K562 (cell line): ENCODE measurements around the gene LRP1-AS. TPM values are rescaled to one million over a fixed set of nuclear protein-coding genes. Genes with fewer than 3 reads are reported as not detected.

Experiments
- BHLHE40 ChIP-seq: IDR thresholded peaks from 2 replicates; pipeline ENCODE4 v1.6.1; 2011; ENCODE audit warnings: low read length, improper control_type of control experiment
- CTBP1 ChIP-seq: fragments of 450-650 bp; IDR thresholded peaks from 2 replicates; pipeline ENCODE4 v1.6.1; 2016; ENCODE audit warnings: borderline replicate concordance
- DPF2 ChIP-seq: fragments of 450-650 bp; IDR thresholded peaks from 2 replicates; pipeline ENCODE4 v1.6.1; 2016
- MCM3 ChIP-seq: fragments of 450-650 bp; IDR thresholded peaks from 2 replicates; pipeline ENCODE4 v1.6.1; 2016
- NUFIP1 ChIP-seq: fragments of 450-650 bp; IDR thresholded peaks from 2 replicates; pipeline ENCODE4 v1.6.1; 2018; ENCODE audit not compliant: partially characterized antibody
- PHF21A ChIP-seq: fragments of 450-650 bp; IDR thresholded peaks from 2 replicates; pipeline ENCODE4 v1.6.1; 2017; ENCODE audit warnings: low read depth, borderline replicate concordance
- PRPF4 ChIP-seq: fragments of 200-400 bp; formaldehyde crosslinking; IDR thresholded peaks from one replicate; pipeline ENCODE4 v1.6.1; 2017; ENCODE audit warnings: low read length, low read depth, mild to moderate bottlenecking; ENCODE audit not compliant: insufficient read depth, poor library complexity, severe bottlenecking
- TCF3 ChIP-seq: sonication (generic); formaldehyde crosslinking; IDR thresholded peaks from 2 replicates; pipeline ENCODE4 v1.4.0; 2020; ENCODE audit warnings: mild to moderate bottlenecking, missing genetic modification reagents
- TRIM28 ChIP-seq: fragments of 450-650 bp; IDR thresholded peaks from 2 replicates; pipeline ENCODE4 v1.6.1; 2017
- ZBED1 ChIP-seq: IDR thresholded peaks from 2 replicates; pipeline ENCODE4 v1.6.1; 2014
- ZEB2 ChIP-seq: fragments of 450-650 bp; IDR thresholded peaks from 2 replicates; pipeline ENCODE4 v1.6.1; 2016
- ZNF143 ChIP-seq: sonication (generic); formaldehyde crosslinking; IDR thresholded peaks from 2 replicates; pipeline ENCODE4 v1.9.0; 2022; ENCODE audit warnings: mild to moderate bottlenecking, missing genetic modification reagents
- ZNF232 ChIP-seq: sonication (generic); formaldehyde crosslinking; IDR thresholded peaks from 2 replicates; pipeline ENCODE4 v1.8.0; 2022; ENCODE audit warnings: mild to moderate bottlenecking, missing genetic modification reagents
- ZNF263 ChIP-seq: sonication (generic); formaldehyde crosslinking; IDR thresholded peaks from 2 replicates; pipeline ENCODE4 v1.8.0; 2022; ENCODE audit warnings: mild to moderate bottlenecking, missing genetic modification reagents, borderline replicate concordance
- ZZZ3 ChIP-seq: fragments of 450-650 bp; IDR thresholded peaks from 2 replicates; pipeline ENCODE4 v1.6.1; 2016; ENCODE audit warnings: antibody characterized with exemption, mild to moderate bottlenecking, moderate library complexity
- polyA plus RNA-seq, 8 experiments: library from polyadenylated mRNA; depleted of rRNA in 4 of 8; stranded (reverse) in 5 of 8; unstranded in 3 of 8; fragments of >200 nt; fragmentation: Nextera tagmentation in 2 of 8; fragmentation: Illumina TruSeq in 1 of 8; extraction: Ambion mirVana in 2 of 8; extraction: Trizol in 1 of 8; gene quantifications; 2 replicates each; pipeline versions ENCODE4 v1.2.1 to v1.2.3, GENCODE V29; 2011 to 2014; ENCODE audit warnings: inconsistent platforms in 1 of 8, missing spikeins in 1 of 8
- total RNA-seq, 7 experiments: library from RNA; depleted of rRNA in 6 of 7; stranded (reverse); fragments of >200 nt in 6 of 7; fragmentation: Illumina TruSeq in 2 of 7; extraction: Trizol in 2 of 7; gene quantifications; 2 replicates each; pipeline versions ENCODE4 v1.2.1 to v1.2.3, GENCODE V29; 2011 to 2021; ENCODE audit warnings: low replicate concordance in 1 of 7
- TF ChIP-seq, protein P1 (sequence below): fragments of 450-650 bp; formaldehyde crosslinking; IDR thresholded peaks from 2 replicates; pipeline ENCODE4 v1.4.0; 2020; ENCODE audit warnings: mild to moderate bottlenecking, moderate library complexity
- TF ChIP-seq, protein P2 (sequence below): fragments of 450-650 bp; formaldehyde crosslinking; IDR thresholded peaks from 2 replicates; pipeline ENCODE4 v1.4.0; 2022; ENCODE audit warnings: missing genetic modification characterization
- TF ChIP-seq, protein P3 (sequence below): fragments of 150-350 bp; conservative IDR thresholded peaks from 2 replicates; pipeline ENCODE4 v1.6.1; 2014; ENCODE audit warnings: low read length
- TF ChIP-seq, protein P4 (sequence below): fragments of 250-450 bp; sonication (Bioruptor Pico); IDR thresholded peaks from 2 replicates; pipeline ENCODE4 v1.8.0; 2022; ENCODE audit warnings: inconsistent platforms

The LRP1-AS gene
- total and polyA plus RNA-seq, 9 of the 15 experiments (the other 6 are each of a cell fraction or from before 2014, with no cell fraction given): not detected

DNA sequence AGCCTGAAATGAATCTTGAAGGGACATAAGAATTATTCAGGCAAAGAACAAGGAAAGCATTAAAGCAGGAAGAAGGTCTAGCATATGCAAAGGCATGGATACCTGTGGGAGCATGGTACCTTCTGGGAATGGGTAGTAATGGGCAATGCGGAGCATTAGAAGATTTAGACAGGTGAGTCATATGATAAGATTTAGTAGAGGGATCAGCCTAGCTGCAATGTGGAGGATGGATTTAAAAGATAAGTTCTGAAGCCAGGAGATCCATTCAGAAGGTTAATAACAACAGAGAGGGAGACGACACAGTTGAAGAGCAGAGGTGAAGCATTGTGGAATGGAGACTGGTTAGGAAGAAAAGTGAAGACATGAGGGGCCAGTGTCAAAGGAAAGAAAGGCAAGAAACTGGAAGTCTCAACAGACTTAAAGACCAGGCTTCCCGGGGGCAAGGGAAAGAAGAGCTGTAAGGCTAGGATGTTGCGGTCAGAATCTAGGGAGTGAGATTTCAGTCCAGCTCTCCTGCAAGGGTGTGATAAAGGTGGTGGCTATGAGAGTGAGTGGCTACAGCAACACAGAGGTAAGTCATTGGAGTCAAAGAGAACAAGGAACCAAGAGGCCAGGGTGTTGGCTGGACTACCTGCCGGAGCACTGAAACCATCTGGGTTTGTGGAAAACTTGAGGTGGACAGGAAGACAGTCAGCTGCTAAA lies 30.7 kb downstream of the LRP1-AS start (continued):
- TF ChIP-seq CTBP1 (peak; percentile 71; the same call in 1 of the 2 replicates), MCM3 (no peak), BHLHE40 (no peak), ZZZ3 (no peak), ZNF263 (peak; percentile 44; the same call in 1 of the 2 replicates), TRIM28 (no peak), ZEB2 (0 out of 2 replicates have a peak, but pooled peaks have one; percentile 35), NUFIP1 (no peak), PRPF4 (no peak), DPF2 (peak; percentile 73), ZBED1 (no peak), TCF3 (CRISPR knock-in tag) (peak; percentile 91), PHF21A (no peak), ZNF232 (CRISPR knock-in tag) (no peak), ZNF143 (no peak)
- TF ChIP-seq, protein P1, sequence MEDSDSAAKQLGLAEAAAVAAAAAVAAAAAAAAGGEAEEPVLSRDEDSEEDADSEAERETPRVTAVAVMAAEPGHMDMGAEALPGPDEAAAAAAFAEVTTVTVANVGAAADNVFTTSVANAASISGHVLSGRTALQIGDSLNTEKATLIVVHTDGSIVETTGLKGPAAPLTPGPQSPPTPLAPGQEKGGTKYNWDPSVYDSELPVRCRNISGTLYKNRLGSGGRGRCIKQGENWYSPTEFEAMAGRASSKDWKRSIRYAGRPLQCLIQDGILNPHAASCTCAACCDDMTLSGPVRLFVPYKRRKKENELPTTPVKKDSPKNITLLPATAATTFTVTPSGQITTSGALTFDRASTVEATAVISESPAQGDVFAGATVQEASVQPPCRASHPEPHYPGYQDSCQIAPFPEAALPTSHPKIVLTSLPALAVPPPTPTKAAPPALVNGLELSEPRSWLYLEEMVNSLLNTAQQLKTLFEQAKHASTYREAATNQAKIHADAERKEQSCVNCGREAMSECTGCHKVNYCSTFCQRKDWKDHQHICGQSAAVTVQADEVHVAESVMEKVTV: no peak
- TF ChIP-seq, protein P2, sequence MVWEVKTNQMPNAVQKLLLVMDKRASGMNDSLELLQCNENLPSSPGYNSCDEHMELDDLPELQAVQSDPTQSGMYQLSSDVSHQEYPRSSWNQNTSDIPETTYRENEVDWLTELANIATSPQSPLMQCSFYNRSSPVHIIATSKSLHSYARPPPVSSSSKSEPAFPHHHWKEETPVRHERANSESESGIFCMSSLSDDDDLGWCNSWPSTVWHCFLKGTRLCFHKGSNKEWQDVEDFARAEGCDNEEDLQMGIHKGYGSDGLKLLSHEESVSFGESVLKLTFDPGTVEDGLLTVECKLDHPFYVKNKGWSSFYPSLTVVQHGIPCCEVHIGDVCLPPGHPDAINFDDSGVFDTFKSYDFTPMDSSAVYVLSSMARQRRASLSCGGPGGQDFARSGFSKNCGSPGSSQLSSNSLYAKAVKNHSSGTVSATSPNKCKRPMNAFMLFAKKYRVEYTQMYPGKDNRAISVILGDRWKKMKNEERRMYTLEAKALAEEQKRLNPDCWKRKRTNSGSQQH (CRISPR knock-in tag): no peak
- TF ChIP-seq, protein P3, sequence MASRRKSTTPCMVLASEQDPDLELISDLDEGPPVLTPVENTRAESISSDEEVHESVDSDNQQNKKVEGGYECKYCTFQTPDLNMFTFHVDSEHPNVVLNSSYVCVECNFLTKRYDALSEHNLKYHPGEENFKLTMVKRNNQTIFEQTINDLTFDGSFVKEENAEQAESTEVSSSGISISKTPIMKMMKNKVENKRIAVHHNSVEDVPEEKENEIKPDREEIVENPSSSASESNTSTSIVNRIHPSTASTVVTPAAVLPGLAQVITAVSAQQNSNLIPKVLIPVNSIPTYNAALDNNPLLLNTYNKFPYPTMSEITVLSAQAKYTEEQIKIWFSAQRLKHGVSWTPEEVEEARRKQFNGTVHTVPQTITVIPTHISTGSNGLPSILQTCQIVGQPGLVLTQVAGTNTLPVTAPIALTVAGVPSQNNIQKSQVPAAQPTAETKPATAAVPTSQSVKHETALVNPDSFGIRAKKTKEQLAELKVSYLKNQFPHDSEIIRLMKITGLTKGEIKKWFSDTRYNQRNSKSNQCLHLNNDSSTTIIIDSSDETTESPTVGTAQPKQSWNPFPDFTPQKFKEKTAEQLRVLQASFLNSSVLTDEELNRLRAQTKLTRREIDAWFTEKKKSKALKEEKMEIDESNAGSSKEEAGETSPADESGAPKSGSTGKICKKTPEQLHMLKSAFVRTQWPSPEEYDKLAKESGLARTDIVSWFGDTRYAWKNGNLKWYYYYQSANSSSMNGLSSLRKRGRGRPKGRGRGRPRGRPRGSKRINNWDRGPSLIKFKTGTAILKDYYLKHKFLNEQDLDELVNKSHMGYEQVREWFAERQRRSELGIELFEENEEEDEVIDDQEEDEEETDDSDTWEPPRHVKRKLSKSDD: no peak
- TF ChIP-seq, protein P4, sequence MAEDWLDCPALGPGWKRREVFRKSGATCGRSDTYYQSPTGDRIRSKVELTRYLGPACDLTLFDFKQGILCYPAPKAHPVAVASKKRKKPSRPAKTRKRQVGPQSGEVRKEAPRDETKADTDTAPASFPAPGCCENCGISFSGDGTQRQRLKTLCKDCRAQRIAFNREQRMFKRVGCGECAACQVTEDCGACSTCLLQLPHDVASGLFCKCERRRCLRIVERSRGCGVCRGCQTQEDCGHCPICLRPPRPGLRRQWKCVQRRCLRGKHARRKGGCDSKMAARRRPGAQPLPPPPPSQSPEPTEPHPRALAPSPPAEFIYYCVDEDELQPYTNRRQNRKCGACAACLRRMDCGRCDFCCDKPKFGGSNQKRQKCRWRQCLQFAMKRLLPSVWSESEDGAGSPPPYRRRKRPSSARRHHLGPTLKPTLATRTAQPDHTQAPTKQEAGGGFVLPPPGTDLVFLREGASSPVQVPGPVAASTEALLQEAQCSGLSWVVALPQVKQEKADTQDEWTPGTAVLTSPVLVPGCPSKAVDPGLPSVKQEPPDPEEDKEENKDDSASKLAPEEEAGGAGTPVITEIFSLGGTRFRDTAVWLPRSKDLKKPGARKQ (CRISPR knock-in tag): no peak
